K562 (cell line): ENCODE measurements around the gene SLC31A1. TPM values are rescaled to one million over a fixed set of nuclear protein-coding genes. Genes with fewer than 3 reads are reported as not detected.
A peak's percentile ranks its signal among the peaks of the same experiment; 100 is the strongest.

ENCODE experiments used
- ATAC-seq: fragments of 200-7000 bp; cut with Tn5 transposase; 3 replicates; pipeline ENCODE4 v1.9.1; 2020; ENCODE audit warnings: moderate library complexity
- BruUV-seq: library from RNA; stranded (reverse); fragments of 400-500 nt; replicated peaks from 2 replicates; lab custom pipeline; 2021; lab: Mats Ljungman, UMichigan
- CTCF ChIA-PET: fragments of 300-600 bp; formaldehyde crosslinking; extraction: SDS; loops from one replicate; lab custom pipeline; 2021; ENCODE audit warnings: low intra/inter-chr PET ratio; lab: Yijun Ruan, JAX
- POLR2A ChIA-PET: fragments of 300-600, 350-650 bp; sonication (Branson Sonifier 250); formaldehyde crosslinking; extraction: SDS; loops from one replicate; lab custom pipeline; 2021; ENCODE audit warnings: antibody characterized with exemption, inconsistent platforms; lab: Yijun Ruan, JAX
- DNase-seq, 4 experiments: peaks; one replicate each; pipeline versions ENCODE4 v3.0.0 to v3.0.0-alpha.2; 2011 to 2018; ENCODE audit warnings: low spot score in 3 of 4, mixed read lengths in 3 of 4; ENCODE audit errors: extremely low read depth in 1 of 4
- FAIRE-seq: peaks from 2 replicates; lab custom pipeline; 2011; peaks lifted over from hg19 to GRCh38; lab: Jason Lieb, UNC
- H2AFZ ChIP-seq: 2 replicates; pipeline ENCODE4 v1.6.0; 2011; ENCODE audit warnings: low read depth, low read length, control low read depth, inconsistent platforms
- H3K27ac ChIP-seq: fragments of 200-600 bp; 3 replicates; pipeline ENCODE4 v1.8.0; 2011; ENCODE audit warnings: low read depth, mild to moderate bottlenecking, control low read depth, inconsistent platforms, low read length, moderate library complexity, mixed read lengths; ENCODE audit errors: extremely low read depth
- H3K27me3 ChIP-seq, 2 experiments: fragments of 300-600 bp in 1 of 2; 2 replicates in 1 of 2; 3 replicates in 1 of 2; pipeline versions ENCODE4 v1.6.0 to v1.8.0; 2011; ENCODE audit warnings: inconsistent platforms in 2 of 2, low read length in 2 of 2, mild to moderate bottlenecking in 1 of 2, mixed read lengths in 1 of 2, moderate library complexity in 1 of 2; ENCODE audit not compliant: control insufficient read depth in 2 of 2, insufficient read depth in 2 of 2
- H3K36me3 ChIP-seq: fragments of 300-600 bp; 3 replicates; pipeline ENCODE4 v1.8.0; 2011; ENCODE audit warnings: mild to moderate bottlenecking, low read length, inconsistent platforms; ENCODE audit not compliant: control insufficient read depth, insufficient read depth
- H3K4me1 ChIP-seq, 2 experiments: fragments of 200-600 bp in 1 of 2; replicated peaks in 1 of 2; 2 replicates in 1 of 2; 3 replicates in 1 of 2; pipeline versions ENCODE4 v1.5.1 to v1.8.0; 2011; ENCODE audit warnings: inconsistent platforms in 2 of 2, low read length in 2 of 2, mild to moderate bottlenecking in 1 of 2, mixed read lengths in 1 of 2, moderate library complexity in 1 of 2; ENCODE audit not compliant: control insufficient read depth in 2 of 2, insufficient read depth in 2 of 2
- H3K4me2 ChIP-seq: 2 replicates; pipeline ENCODE4 v1.6.1; 2011; ENCODE audit warnings: low read length, control low read depth, inconsistent platforms, mixed read lengths; ENCODE audit not compliant: insufficient read depth
- H3K4me3 ChIP-seq: fragments of 200-600 bp; sonication (generic), shearing (Covaris generic); 2 replicates; pipeline ENCODE4 v1.5.1; 2016; ENCODE audit warnings: control low read depth, inconsistent platforms
- H3K79me2 ChIP-seq: fragments of 200-600 bp; 3 replicates; pipeline ENCODE4 v1.8.0; 2011; ENCODE audit warnings: low read length, inconsistent platforms; ENCODE audit not compliant: control insufficient read depth, insufficient read depth
- H3K9ac ChIP-seq, 2 experiments: 2 replicates each; pipeline versions ENCODE4 v1.6.0 to v1.6.1; 2011; ENCODE audit warnings: low read depth in 2 of 2, low read length in 2 of 2, control low read depth in 1 of 2, inconsistent platforms in 1 of 2, mild to moderate bottlenecking in 1 of 2, mixed read lengths in 1 of 2; ENCODE audit not compliant: insufficient read depth in 1 of 2
- H3K9me1 ChIP-seq: one replicate; pipeline ENCODE4 v1.6.0; 2011; ENCODE audit warnings: inconsistent platforms, mild to moderate bottlenecking, low read length, moderate library complexity; ENCODE audit not compliant: control insufficient read depth, insufficient read depth
- H3K9me3 ChIP-seq: replicated peaks from 2 replicates; pipeline ENCODE4 v1.5.1; 2011; ENCODE audit warnings: low read depth, low read length, inconsistent platforms; ENCODE audit not compliant: control insufficient read depth, insufficient read depth
- H4K20me1 ChIP-seq: replicated peaks from 2 replicates; pipeline ENCODE4 v1.6.1; 2011; ENCODE audit warnings: low read length, inconsistent platforms, mixed read lengths; ENCODE audit not compliant: control insufficient read depth, insufficient read depth
- ARID1B ChIP-seq: fragments of 450-650 bp; IDR thresholded peaks from 2 replicates; pipeline ENCODE4 v1.6.1; 2016; ENCODE audit warnings: antibody characterized with exemption, mild to moderate bottlenecking, inconsistent platforms
- ATF7 ChIP-seq: fragments of 450-650 bp; IDR thresholded peaks from 2 replicates; pipeline ENCODE4 v1.7.1; 2014; ENCODE audit warnings: mild to moderate bottlenecking, moderate library complexity
- BHLHE40 ChIP-seq: IDR thresholded peaks from 2 replicates; pipeline ENCODE4 v1.6.1; 2011; ENCODE audit warnings: low read length, improper control_type of control experiment
- CHD2 ChIP-seq: IDR thresholded peaks from 2 replicates; pipeline ENCODE4 v1.6.1; 2011; ENCODE audit warnings: low read depth, low read length
- CTBP1 ChIP-seq: fragments of 450-650 bp; IDR thresholded peaks from 2 replicates; pipeline ENCODE4 v1.6.1; 2016; ENCODE audit warnings: borderline replicate concordance
- EHMT2 ChIP-seq: fragments of 450-650 bp; IDR thresholded peaks from 2 replicates; pipeline ENCODE4 v1.6.1; 2018; ENCODE audit warnings: antibody characterized with exemption
- FOSL1 ChIP-seq: fragments of 200-800 bp; sonication (Bioruptor generic); conservative IDR thresholded peaks from 2 replicates; pipeline ENCODE4 v1.6.1; 2016; ENCODE audit warnings: missing genetic modification characterization, missing compliant biosample characterization
- FOXA3 ChIP-seq, 2 experiments: fragments of 450-650 bp in 1 of 2; sonication (generic) in 1 of 2; formaldehyde crosslinking; IDR thresholded peaks in 1 of 2; conservative IDR thresholded peaks in 1 of 2; 2 replicates each; pipeline versions ENCODE4 v1.4.0 to v1.8.0; 2020 to 2022; ENCODE audit warnings: mild to moderate bottlenecking in 2 of 2, missing genetic modification reagents in 1 of 2
- HMBOX1 ChIP-seq: sonication (generic); IDR thresholded peaks from 2 replicates; pipeline ENCODE4 v1.6.1; 2016
- L3MBTL2 ChIP-seq: fragments of 450-650 bp; IDR thresholded peaks from 2 replicates; pipeline ENCODE4 v1.6.1; 2016; ENCODE audit warnings: mild to moderate bottlenecking, moderate library complexity
- LCOR ChIP-seq: sonication (generic); formaldehyde crosslinking; IDR thresholded peaks from 2 replicates; pipeline ENCODE4 v1.8.0; 2022; ENCODE audit warnings: mild to moderate bottlenecking, missing genetic modification reagents
- NFIC ChIP-seq: fragments of 450-650 bp; IDR thresholded peaks from 2 replicates; pipeline ENCODE4 v1.6.1; 2017; ENCODE audit warnings: mild to moderate bottlenecking, inconsistent platforms
- RB1 ChIP-seq: fragments of 450-650 bp; IDR thresholded peaks from 2 replicates; pipeline ENCODE4 v1.6.1; 2017; ENCODE audit warnings: low read depth, mild to moderate bottlenecking
- SNIP1 ChIP-seq: fragments of 450-650 bp; IDR thresholded peaks from 2 replicates; pipeline ENCODE4 v1.7.1; 2017; ENCODE audit warnings: low read depth, mild to moderate bottlenecking
- TBL1XR1 ChIP-seq, 2 experiments: IDR thresholded peaks; 2 replicates each; pipeline ENCODE4 v1.6.1; 2012; ENCODE audit warnings: improper control_type of control experiment in 2 of 2, low read length in 2 of 2, mild to moderate bottlenecking in 1 of 2
- THAP7 ChIP-seq: fragments of 250-450 bp; sonication (Bioruptor Pico); IDR thresholded peaks from 2 replicates; pipeline ENCODE4 v1.5.0; 2021
- ZNF449 ChIP-seq: fragments of 250-450 bp; sonication (Bioruptor Pico); IDR thresholded peaks from 2 replicates; pipeline ENCODE4 v1.8.0; 2022; ENCODE audit warnings: moderate library complexity, mild to moderate bottlenecking, inconsistent platforms
- ZNF766 ChIP-seq: fragments of 200-800 bp; sonication (Bioruptor generic); conservative IDR thresholded peaks from 2 replicates; pipeline ENCODE4 v1.6.1; 2016; ENCODE audit warnings: missing genetic modification characterization, missing compliant biosample characterization
- ZNF778 ChIP-seq: fragments of 450-650 bp; formaldehyde crosslinking; IDR thresholded peaks from 2 replicates; pipeline ENCODE4 v1.4.0; 2020; ENCODE audit warnings: mild to moderate bottlenecking, moderate library complexity
- WGBS: fragments of 100-300 bp; shearing (Covaris generic); methylation state at CpG from one replicate; pipeline ENCODE4 v1.1.6; 2016; ENCODE audit warnings: low coverage, mixed read lengths; ENCODE audit not compliant: insufficient coverage; ENCODE audit errors: missing lambda C conversion rate; 5-methylcytosine and 5-hydroxymethylcytosine counted together
- in situ Hi-C: fragments of 300-500 bp; cut with MboI; formaldehyde crosslinking; loops from 4 replicates; pipeline ENCODE4 v1.15.0; 2018; ENCODE audit warnings: inconsistent platforms, mixed read lengths
- intact Hi-C: fragments of 100-400 bp; cut with micrococcal nuclease; formaldehyde crosslinking; loops from 2 replicates; pipeline ENCODE4 v1.14.2; 2022
- polyA plus RNA-seq, 8 experiments: library from polyadenylated mRNA; depleted of rRNA in 4 of 8; stranded (reverse) in 5 of 8; unstranded in 3 of 8; fragments of >200 nt; fragmentation: Nextera tagmentation in 2 of 8; fragmentation: Illumina TruSeq in 1 of 8; extraction: Ambion mirVana in 2 of 8; extraction: Trizol in 1 of 8; gene quantifications; 2 replicates each; pipeline versions ENCODE4 v1.2.1 to v1.2.3, GENCODE V29; 2011 to 2014; ENCODE audit warnings: inconsistent platforms in 1 of 8, missing spikeins in 1 of 8
- total RNA-seq, 7 experiments: library from RNA; depleted of rRNA in 6 of 7; stranded (reverse); fragments of >200 nt in 6 of 7; fragmentation: Illumina TruSeq in 2 of 7; extraction: Trizol in 2 of 7; gene quantifications; 2 replicates each; pipeline versions ENCODE4 v1.2.1 to v1.2.3, GENCODE V29; 2011 to 2021; ENCODE audit warnings: low replicate concordance in 1 of 7

Gene SLC31A1
- total and polyA plus RNA-seq, 9 of the 15 experiments (the other 6 are each of a cell fraction or from before 2014, with no cell fraction given): 15.4 to 40.7 (median 25.9) TPM

- BruUV-seq: no TSS peak
- peaks cover 15 to 29% of the 10 kb centered on the region in 2 experiments for H3K27me3 ChIP-seq
- POLR2A ChIA-PET: interaction anchor here (0.7 to 1.5 kb wide), 7 partner anchors 10 to 283 kb away, joined by 3 to 6 read pairs (median 3); partner anchors contain the start of genes C9orf43 and POLE3
- WGBS: 0% methylated on average over 8 of the region's 8 CpGs
- H3K79me2 ChIP-seq: no peaks in the 10 kb centered on the region
- DNase-seq (peak; percentile 22 to 80 (median 42)), FAIRE-seq (peak; percentile 23), ATAC-seq (peak; percentile 70)
- peak overlapping the region in 1 of 2 experiments; percentile 3; a peak in 1 of 4 replicates for H3K9ac ChIP-seq
- H3K4me3 ChIP-seq: no peak overlapping the region
- H3K9me3 ChIP-seq: no peaks in the 10 kb centered on the region
- H4K20me1 ChIP-seq: 0 out of 2 replicates have a peak, but pooled peaks cover 1% of the 10 kb centered on the region
- CTCF ChIA-PET: no interaction called here
- peak overlapping the region; percentile 71 for H2AFZ ChIP-seq
- peaks cover 19 to 21% of the 10 kb centered on the region in 2 experiments; a peak in 4 of 5 replicates for H3K4me1 ChIP-seq
- H3K36me3 ChIP-seq: no peaks in the 10 kb centered on the region
- H3K9me1 ChIP-seq: no peaks in the 10 kb centered on the region
- peak overlapping the region; percentile 70 for H3K4me2 ChIP-seq
- in situ Hi-C loops: loop anchor here (5.0 to 10.0 kb wide), 2 partner anchors 107 to 355 kb away; no protein-coding TSS in a partner anchor
- intact Hi-C loops: loop anchor here (10.0 kb wide), 1 partner anchor 355 kb away; no protein-coding TSS in a partner anchor
- no peak overlapping the region for H3K27ac ChIP-seq
- peak; percentile 62; the same call in 1 of the 2 replicates for TF ChIP-seq CTBP1
- TF ChIP-seq FOXA3 (CRISPR knock-in tag; conservative IDR thresholded peaks at IDR 0.05 in 1 of 2, IDR thresholded peaks at IDR 0.05 in 1 of 2): no peak
- no peak for TF ChIP-seq ZNF778
- no peak for TF ChIP-seq CHD2
- peak; percentile 97 for TF ChIP-seq ATF7
- peak; percentile 64 for TF ChIP-seq FOSL1 (tag)
- peak; percentile 86; the same call in 1 of the 2 replicates for TF ChIP-seq ZNF449 (CRISPR knock-in tag)
- no peak for TF ChIP-seq LCOR
- peak; percentile 94 for TF ChIP-seq NFIC
- TF ChIP-seq TBL1XR1 (IDR thresholded peaks at IDR 0.05; ENCODE audit: low read length in 2 of 2): no peak
- TF ChIP-seq SNIP1: no peak
- 0 out of 2 replicates have a peak, but pooled peaks have one; percentile 28 for TF ChIP-seq ZNF766 (CRISPR knock-in tag)
- peak; percentile 45; the same call in 1 of the 2 replicates for TF ChIP-seq ARID1B
- TF ChIP-seq HMBOX1: peak; percentile 95
- TF ChIP-seq L3MBTL2: 0 out of 2 replicates have a peak, but pooled peaks have one; percentile 13
- peak; percentile 41; the same call in 1 of the 2 replicates for TF ChIP-seq BHLHE40
- 0 out of 2 replicates have a peak, but pooled peaks have one; percentile 41 for TF ChIP-seq EHMT2
- TF ChIP-seq THAP7 (CRISPR knock-in tag): no peak
- TF ChIP-seq RB1: no peak
Measured at GRCh38 chr9:113299800-113300292, 78.5 kb downstream of the SLC31A1 start.
